Activated CD4-positive, alpha-beta T cell treated with anti-CD3 and anti-CD28 coated beads, Interleukin-2, Interleukin-4, amounts not matched to agents 100 ng/mL and 50 ng/mL, durations not matched to agents 16 hours and 8 hours (primary cell): ENCODE results near the gene FCHSD1.
"Not testable (repeated sequence)": the region's sequence is repeated elsewhere in the genome, so short reads cannot be mapped to it uniquely, and the experiment has no call there.

ENCODE experiments used
- DNase-seq: peaks from one replicate; pipeline ENCODE4 v3.0.0-alpha.2; 2020; ENCODE audit warnings: low spot score

The FCHSD1 gene

GRCh38 chr5:141617682-141618029 is 33.6 kb downstream of the FCHSD1 start:
- no peak for DNase-seq

- no peak for DNase-seq
These were observed 34.1 kb downstream of the FCHSD1 start for GRCh38 chr5:141617128-141617527.

GRCh38 chr5:141615991-141616720 is 35.1 kb downstream of the FCHSD1 start:
- DNase-seq, result no peak

GRCh38 chr5:141613344-141613743 is 37.9 kb downstream of the FCHSD1 start:
- no peak for DNase-seq

- no peak for DNase-seq
These were observed 39.9 kb downstream of the FCHSD1 start for GRCh38 chr5:141611289-141611688.

GRCh38 chr5:141609921-141610320 is 41.3 kb downstream of the FCHSD1 start:
- DNase-seq, result not testable (repeated sequence)

- DNase-seq, result no peak
These were observed 42.2 kb downstream of the FCHSD1 start for GRCh38 chr5:141609044-141609443.

- no peak for DNase-seq
These were observed 42.7 kb downstream of the FCHSD1 start for GRCh38 chr5:141608557-141608956.

GRCh38 chr5:141608046-141608445 is 43.2 kb downstream of the FCHSD1 start:
- DNase-seq, result no peak

- DNase-seq, result peak; percentile 90
These were observed 45.5 kb downstream of the FCHSD1 start for GRCh38 chr5:141605523-141606277.

- peak; percentile 50 for DNase-seq
These were observed 47.1 kb downstream of the FCHSD1 start for GRCh38 chr5:141603923-141604717.

GRCh38 chr5:141602606-141603005 is 48.6 kb downstream of the FCHSD1 start:
- no peak for DNase-seq

- DNase-seq, result no peak
These were observed 52.5 kb downstream of the FCHSD1 start for GRCh38 chr5:141598391-141599345.

- DNase-seq, result no peak
These were observed 53.4 kb downstream of the FCHSD1 start for GRCh38 chr5:141597814-141598213.

- no peak for DNase-seq
These were observed 53.8 kb downstream of the FCHSD1 start for GRCh38 chr5:141597394-141597793.

GRCh38 chr5:141596867-141597266 is 54.4 kb downstream of the FCHSD1 start:
- no peak for DNase-seq

GRCh38 chr5:141590127-141590526 is 61.1 kb downstream of the FCHSD1 start:
- DNase-seq, result no peak
